Endothelial cell of umbilical vein (primary cell): ENCODE results near the gene OSBPL10. TPM values are rescaled to one million over a fixed set of nuclear protein-coding genes. Genes with fewer than 3 reads are reported as not detected.

Experiments
- BruUV-seq: library from RNA; stranded (reverse); fragments of 400-500 nt; replicated peaks from 2 replicates; lab custom pipeline; 2021; lab: Mats Ljungman, UMichigan
- CTCF ChIA-PET: fragments of 300-600, 350-600 bp; sonication (Branson Sonifier 250); formaldehyde crosslinking; loops from one replicate; lab custom pipeline; 2021; ENCODE audit warnings: antibody characterized with exemption, inconsistent platforms; lab: Charles Lee
- POLR2A ChIA-PET: fragments of 300-600, 350-600 bp; sonication (Branson Sonifier 250); formaldehyde crosslinking; loops from one replicate; lab custom pipeline; 2021; ENCODE audit warnings: antibody characterized with exemption, inconsistent platforms; lab: Charles Lee
- DNase-seq: peaks from one replicate; pipeline ENCODE4 v3.0.0-alpha.2; 2011; ENCODE audit warnings: low read depth, low spot score
- FAIRE-seq: peaks from 2 replicates; lab custom pipeline; 2011; peaks lifted over from hg19 to GRCh38; lab: Jason Lieb, UNC
- H2AFZ ChIP-seq: 2 replicates; pipeline ENCODE4 v1.6.0; 2012; ENCODE audit warnings: low read depth, low read length, control low read depth, inconsistent platforms
- H3K27ac ChIP-seq: 2 replicates; pipeline ENCODE4 v1.5.1; 2011; ENCODE audit warnings: low read depth, mild to moderate bottlenecking, control low read depth, low read length, moderate library complexity; ENCODE audit not compliant: insufficient read depth
- H3K27me3 ChIP-seq, 2 experiments: 2 replicates each; pipeline versions ENCODE4 v1.6.0 to v1.6.1; 2011; ENCODE audit warnings: low read length in 2 of 2, mixed read lengths in 1 of 2; ENCODE audit not compliant: control insufficient read depth in 2 of 2, insufficient read depth in 2 of 2
- H3K36me3 ChIP-seq, 2 experiments: 2 replicates in 1 of 2; 3 replicates in 1 of 2; pipeline ENCODE4 v1.5.1; 2011; ENCODE audit warnings: low read length in 2 of 2, mild to moderate bottlenecking in 1 of 2, moderate library complexity in 1 of 2; ENCODE audit not compliant: control insufficient read depth in 2 of 2, insufficient read depth in 2 of 2; ENCODE audit errors: extremely low read depth in 1 of 2
- H3K4me1 ChIP-seq: 3 replicates; pipeline ENCODE4 v1.5.1; 2011; ENCODE audit warnings: mild to moderate bottlenecking, low read length; ENCODE audit not compliant: control insufficient read depth, insufficient read depth; ENCODE audit errors: extremely low read depth
- H3K4me2 ChIP-seq: 2 replicates; pipeline ENCODE4 v1.6.1; 2011; ENCODE audit warnings: low read length, control low read depth, mixed read lengths; ENCODE audit not compliant: insufficient read depth
- H3K4me3 ChIP-seq, 3 experiments: fragments of 200-600 bp in 1 of 3; sonication (generic), shearing (Covaris generic) in 1 of 3; replicated peaks in 1 of 3; 2 replicates each; pipeline ENCODE4 v1.5.1; 2011 to 2016; ENCODE audit warnings: control low read depth in 3 of 3, low read length in 3 of 3, mild to moderate bottlenecking in 2 of 3, inconsistent platforms in 1 of 3, low read depth in 1 of 3, moderate library complexity in 1 of 3; ENCODE audit not compliant: insufficient read depth in 1 of 3
- H3K79me2 ChIP-seq: 2 replicates; pipeline ENCODE4 v1.6.0; 2012; ENCODE audit warnings: low read length, inconsistent platforms; ENCODE audit not compliant: control insufficient read depth, insufficient read depth
- H3K9ac ChIP-seq: replicated peaks from 2 replicates; pipeline ENCODE3; 2011; ENCODE audit warnings: low read length, control low read depth; ENCODE audit not compliant: insufficient read depth; ENCODE audit errors: extremely low read depth
- H3K9me1 ChIP-seq: replicated peaks from 3 replicates; pipeline ENCODE4 v1.6.0; 2011; ENCODE audit warnings: mild to moderate bottlenecking, low read length; ENCODE audit not compliant: control insufficient read depth, insufficient read depth; ENCODE audit errors: extremely low read depth
- H3K9me3 ChIP-seq: replicated peaks from 2 replicates; pipeline ENCODE4 v1.5.1; 2012; ENCODE audit warnings: low read length, inconsistent platforms; ENCODE audit not compliant: control insufficient read depth, insufficient read depth
- H4K20me1 ChIP-seq: replicated peaks from 2 replicates; pipeline ENCODE3; 2011; ENCODE audit warnings: mild to moderate bottlenecking, low read length; ENCODE audit not compliant: control insufficient read depth, insufficient read depth; ENCODE audit errors: extremely low read depth
- EZH2 ChIP-seq: IDR thresholded peaks from 2 replicates; pipeline ENCODE4 v1.6.1; 2012; ENCODE audit warnings: borderline replicate concordance, low read depth, mild to moderate bottlenecking, moderate library complexity, low read length, inconsistent platforms; ENCODE audit not compliant: severe bottlenecking
- POLR2A ChIP-seq: IDR thresholded peaks from 2 replicates; pipeline ENCODE4 v1.6.1; 2012; ENCODE audit warnings: low read depth, mild to moderate bottlenecking, control low read depth, low read length
- POLR2AphosphoS5 ChIP-seq: IDR thresholded peaks from 2 replicates; pipeline ENCODE4 v1.6.1; 2012; ENCODE audit warnings: low read depth, mild to moderate bottlenecking, control low read depth, low read length, moderate library complexity; ENCODE audit not compliant: insufficient read depth
- dilution Hi-C: fragments of 300-500 bp; cut with MboI; formaldehyde crosslinking; loops from one replicate; pipeline ENCODE4 v1.15.0; 2019; ENCODE audit warnings: low sequenced_read_pairs; ENCODE audit not compliant: extremely low pct_ligation_motif_present
- intact Hi-C: fragments of 100-400 bp; cut with micrococcal nuclease; formaldehyde crosslinking; loops from one replicate; pipeline ENCODE4 v1.10.0; 2022
- polyA plus RNA-seq, 4 experiments: library from polyadenylated mRNA; depleted of rRNA in 3 of 4; stranded (reverse) in 3 of 4; unstranded in 1 of 4; fragments of >200 nt; gene quantifications; 2 replicates each; pipeline versions ENCODE4 v1.2.1 to v1.2.3, GENCODE V29; 2011 to 2012; ENCODE audit warnings: missing spikeins in 1 of 4
- total RNA-seq: library from RNA; stranded (reverse); gene quantifications from 2 replicates; pipeline ENCODE4 v1.2.3, GENCODE V29; 2021
- TF ChIP-seq, protein P1 (sequence below): IDR thresholded peaks from 2 replicates; pipeline ENCODE4 v1.6.1; 2011; ENCODE audit not compliant: insufficient read depth, insufficient read length
- TF ChIP-seq, protein P2 (sequence below), 2 donors: IDR thresholded peaks; 1 replicate in 1 of 2; 2 replicates in 1 of 2; pipeline ENCODE4 v1.5.1; 2011; ENCODE audit warnings: low read length in 2 of 2, mild to moderate bottlenecking in 2 of 2, moderate library complexity in 2 of 2, control low read depth in 1 of 2, inconsistent platforms in 1 of 2, low read depth in 1 of 2; ENCODE audit not compliant: insufficient read depth in 1 of 2; ENCODE audit errors: extremely low read depth in 1 of 2

OSBPL10 gene
- total and polyA plus RNA-seq, 2 donors (not counting 3 experiments of a cell fraction or from before 2014, with no cell fraction given), result 10.8 to 47.6 TPM

DNA sequence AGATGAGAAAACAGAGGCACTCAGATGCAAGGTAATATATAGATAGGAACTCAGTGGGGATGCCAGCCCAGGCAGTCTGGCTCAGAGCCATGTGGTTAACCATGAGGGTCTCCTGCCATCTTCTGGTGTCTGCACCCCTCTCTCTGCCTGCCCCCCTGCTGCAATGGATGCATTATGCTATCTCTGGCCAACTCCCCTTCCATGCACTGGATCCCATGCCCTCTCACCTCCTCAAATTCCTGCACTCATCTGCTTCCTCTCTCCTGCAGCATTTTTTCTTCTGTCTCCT, 285.1 kb downstream of the OSBPL10 start:
- ChIA-PET POLR2A (no interaction called here), CTCF (interaction anchor here (1.9 kb wide), 1 partner anchor 9 kb away, joined by 5 read pairs; no protein-coding TSS in a partner anchor)
- no peak for FAIRE-seq
- H3K9me1 ChIP-seq, result no peaks in the 10 kb centered on the region
- no peak overlapping the region for H2AFZ ChIP-seq
- no peak overlapping the region for H3K27ac ChIP-seq
- no peaks in the 10 kb centered on the region for H3K79me2 ChIP-seq
- no TSS peak for BruUV-seq
- no peaks in the 10 kb centered on the region for H4K20me1 ChIP-seq
- no peak overlapping the region for H3K4me2 ChIP-seq
- H3K9ac ChIP-seq, result no peak overlapping the region
- H3K27me3 ChIP-seq, result no peaks in the 10 kb centered on the region
- TF ChIP-seq, protein P1, sequence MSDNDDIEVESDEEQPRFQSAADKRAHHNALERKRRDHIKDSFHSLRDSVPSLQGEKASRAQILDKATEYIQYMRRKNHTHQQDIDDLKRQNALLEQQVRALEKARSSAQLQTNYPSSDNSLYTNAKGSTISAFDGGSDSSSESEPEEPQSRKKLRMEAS, result no peak
- TF ChIP-seq POLR2A, result no peak
- TF ChIP-seq EZH2, result no peak
- no peak for TF ChIP-seq POLR2AphosphoS5
- H3K36me3 ChIP-seq, result no peaks in the 10 kb centered on the region
- no peaks in the 10 kb centered on the region for H3K9me3 ChIP-seq
- no peak overlapping the region for H3K4me3 ChIP-seq
- dilution Hi-C loops (no loop called here), intact Hi-C loops (no loop called here)
- peaks cover 8% of the 10 kb centered on the region for H3K4me1 ChIP-seq
- DNase-seq, result no peak

DNA sequence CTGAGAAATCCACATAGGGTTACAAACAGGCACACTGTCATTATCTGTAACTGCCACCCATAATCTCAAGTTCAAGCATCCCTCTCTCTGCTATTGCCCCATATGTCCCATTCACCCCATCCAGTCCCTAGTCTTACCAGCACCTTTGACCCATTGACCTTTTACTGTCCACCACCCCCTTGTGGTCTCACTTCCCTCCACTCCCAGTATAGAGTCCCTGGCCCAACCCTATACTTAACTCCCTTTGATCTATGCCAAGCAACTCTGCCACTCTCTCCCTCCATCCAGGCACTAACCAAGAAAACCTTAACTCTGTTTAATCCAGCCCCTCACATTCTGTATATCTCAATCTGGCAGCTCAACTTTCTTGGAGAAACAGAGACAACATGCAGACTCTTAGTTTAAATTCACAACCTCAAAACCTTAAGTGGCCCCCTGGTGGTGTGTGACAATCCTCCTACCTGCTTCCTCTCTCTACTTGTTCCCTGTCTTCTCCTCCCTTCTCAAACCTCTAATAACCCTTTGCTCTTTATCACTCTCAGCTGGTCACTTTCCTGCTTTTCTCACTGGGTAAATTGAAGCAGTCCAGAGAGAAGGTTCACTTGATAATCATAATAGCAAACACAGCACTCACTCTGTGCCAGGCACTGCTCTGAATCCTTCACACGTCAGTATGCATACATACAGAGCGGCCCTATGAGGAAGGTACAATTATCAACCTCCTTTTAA, 285.6 kb downstream of the OSBPL10 start:
- Histone ChIP-seq H3K4me3 (no peak overlapping the region), H3K27ac (no peak overlapping the region), H3K4me2 (no peak overlapping the region), H3K36me3 (no peaks in the 10 kb centered on the region), H2AFZ (no peak overlapping the region), H3K79me2 (no peaks in the 10 kb centered on the region), H3K4me1 (peaks cover 8% of the 10 kb centered on the region), H3K9ac (no peak overlapping the region), H4K20me1 (no peaks in the 10 kb centered on the region), H3K9me1 (no peaks in the 10 kb centered on the region), H3K27me3 (no peaks in the 10 kb centered on the region), H3K9me3 (no peaks in the 10 kb centered on the region)
- dilution Hi-C loops (no loop called here), intact Hi-C loops (no loop called here)
- POLR2A ChIA-PET, result no interaction called here
- no peak for FAIRE-seq
- TF ChIP-seq, protein P2, sequence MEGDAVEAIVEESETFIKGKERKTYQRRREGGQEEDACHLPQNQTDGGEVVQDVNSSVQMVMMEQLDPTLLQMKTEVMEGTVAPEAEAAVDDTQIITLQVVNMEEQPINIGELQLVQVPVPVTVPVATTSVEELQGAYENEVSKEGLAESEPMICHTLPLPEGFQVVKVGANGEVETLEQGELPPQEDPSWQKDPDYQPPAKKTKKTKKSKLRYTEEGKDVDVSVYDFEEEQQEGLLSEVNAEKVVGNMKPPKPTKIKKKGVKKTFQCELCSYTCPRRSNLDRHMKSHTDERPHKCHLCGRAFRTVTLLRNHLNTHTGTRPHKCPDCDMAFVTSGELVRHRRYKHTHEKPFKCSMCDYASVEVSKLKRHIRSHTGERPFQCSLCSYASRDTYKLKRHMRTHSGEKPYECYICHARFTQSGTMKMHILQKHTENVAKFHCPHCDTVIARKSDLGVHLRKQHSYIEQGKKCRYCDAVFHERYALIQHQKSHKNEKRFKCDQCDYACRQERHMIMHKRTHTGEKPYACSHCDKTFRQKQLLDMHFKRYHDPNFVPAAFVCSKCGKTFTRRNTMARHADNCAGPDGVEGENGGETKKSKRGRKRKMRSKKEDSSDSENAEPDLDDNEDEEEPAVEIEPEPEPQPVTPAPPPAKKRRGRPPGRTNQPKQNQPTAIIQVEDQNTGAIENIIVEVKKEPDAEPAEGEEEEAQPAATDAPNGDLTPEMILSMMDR (IDR thresholded peaks at IDR 0.05; ENCODE audit: extremely low read depth in 1 of 2, insufficient read depth in 1 of 2, low read depth in 1 of 2, low read length in 2 of 2), result peak in 1 of 2 donors; percentile 26
- TF ChIP-seq EZH2, result no peak
- DNase-seq, result no peak
- no TSS peak for BruUV-seq
- CTCF ChIA-PET, result interaction anchor here (0.7 to 1.9 kb wide), 2 partner anchors 9 to 38 kb away, joined by 3 to 5 read pairs; no protein-coding TSS in a partner anchor
